GM18951 (cell line): ENCODE results near the gene SNHG17.
"Not testable (repeated sequence)": the region's sequence is repeated elsewhere in the genome, so short reads cannot be mapped to it uniquely, and the experiment has no call there.

Experiments
- POLR2A ChIP-seq: IDR thresholded peaks from 4 replicates; pipeline ENCODE4 v1.6.1; 2011; ENCODE audit warnings: mild to moderate bottlenecking; ENCODE audit not compliant: insufficient read length, insufficient read depth; ENCODE audit errors: extremely low read depth
- in situ Hi-C: fragments of 300-500 bp; cut with MboI; formaldehyde crosslinking; loops from one replicate; pipeline ENCODE4 v1.12.0; 2022; ENCODE audit warnings: low sequenced_read_pairs, mixed read lengths, inconsistent platforms; ENCODE audit not compliant: unreplicated experiment

The SNHG17 gene

DNA sequence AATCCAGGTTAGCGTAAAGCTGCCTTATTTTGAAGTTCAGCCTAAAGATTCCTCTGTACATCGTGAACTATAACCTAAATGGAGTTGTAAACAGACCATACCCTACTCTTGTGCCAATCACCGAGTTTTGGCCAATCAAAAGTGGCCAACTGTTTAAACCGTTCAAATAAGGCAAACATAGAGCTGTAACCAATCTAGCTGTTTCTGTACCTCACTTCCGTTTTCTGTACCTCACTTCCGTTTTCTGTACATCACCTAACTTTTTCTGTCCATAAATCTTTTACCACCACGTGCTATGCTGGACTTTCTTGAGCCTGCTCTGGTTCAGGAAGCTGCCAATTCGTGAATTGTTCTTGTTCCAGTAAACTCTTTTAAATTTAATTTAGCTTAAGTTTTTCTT, 49.1 kb downstream of the SNHG17 start:
- no peak for TF ChIP-seq POLR2A
- in situ Hi-C loops: no loop called here

DNA sequence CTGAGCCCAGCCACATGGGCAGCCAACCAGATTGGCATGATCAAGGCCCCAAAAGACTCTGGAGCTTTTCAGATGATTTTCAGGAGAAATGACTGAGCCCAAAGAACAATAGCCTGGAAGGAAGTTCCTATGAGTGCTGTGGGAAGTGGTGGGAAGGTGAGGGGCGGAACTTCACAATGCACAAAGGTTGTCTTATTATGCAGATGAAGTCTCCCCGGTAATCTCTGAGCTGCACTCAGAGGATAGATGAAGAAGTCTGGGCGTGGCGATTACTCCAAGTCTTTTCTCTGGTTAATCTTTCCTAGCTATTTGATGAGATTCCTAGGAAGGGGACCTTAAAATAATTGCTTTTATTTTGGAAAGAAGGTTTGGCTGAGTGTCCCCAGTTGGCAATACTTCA, 52.0 kb downstream of the SNHG17 start:
- no peak for TF ChIP-seq POLR2A
- in situ Hi-C loops: no loop called here

DNA sequence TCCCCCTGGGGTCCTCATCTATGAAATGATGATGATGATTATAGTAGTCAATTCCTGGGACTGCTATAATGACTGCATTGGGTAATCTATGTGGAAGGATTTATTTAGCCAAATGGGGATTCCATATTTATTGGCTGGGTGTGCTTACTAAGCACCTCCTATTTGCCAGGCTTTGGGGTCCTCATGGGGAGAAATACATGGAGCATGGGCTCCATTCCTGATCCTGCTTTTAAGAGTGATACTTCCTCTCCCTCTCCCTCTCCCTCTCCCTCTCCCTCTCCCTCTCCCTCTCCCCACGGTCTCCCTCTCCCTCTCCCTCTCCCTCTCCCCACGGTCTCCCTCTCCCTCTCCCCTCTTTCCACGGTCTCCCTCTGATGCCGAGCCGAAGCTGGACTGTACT, 57.3 kb downstream of the SNHG17 start:
- in situ Hi-C loops: not testable (repeated sequence)

DNA sequence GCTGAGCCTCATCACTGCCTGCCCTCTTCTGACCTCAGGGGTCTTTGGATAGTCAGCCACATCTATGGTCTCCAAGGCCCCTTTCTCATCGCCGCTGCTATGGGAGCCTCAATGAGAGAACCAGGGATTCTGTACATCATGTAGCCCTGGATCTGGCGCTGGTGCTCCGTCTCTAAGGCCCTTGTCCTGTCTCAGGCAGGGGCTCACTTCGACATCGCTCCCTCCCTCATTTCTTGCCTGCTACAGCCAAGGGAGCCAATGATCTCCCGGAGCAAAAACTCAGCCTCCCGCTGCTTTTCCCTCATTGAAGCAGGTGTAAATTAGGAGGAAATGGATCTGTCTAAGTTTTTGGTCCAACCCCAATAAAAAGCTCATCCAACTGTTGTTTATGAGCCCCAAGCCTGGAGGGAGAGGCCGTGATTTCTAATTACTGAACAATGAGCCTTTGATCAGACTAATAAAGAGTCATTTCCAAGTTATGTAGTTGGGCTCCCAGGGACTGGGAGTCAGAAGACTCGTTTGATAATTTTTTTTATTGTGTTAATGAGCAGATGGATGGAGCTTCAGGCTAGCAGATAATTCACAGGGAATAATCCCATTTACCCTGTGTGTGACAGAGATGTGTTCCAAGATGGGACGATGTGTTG, 58.0 kb downstream of the SNHG17 start:
- TF ChIP-seq POLR2A: no peak
- in situ Hi-C loops: no loop called here

DNA sequence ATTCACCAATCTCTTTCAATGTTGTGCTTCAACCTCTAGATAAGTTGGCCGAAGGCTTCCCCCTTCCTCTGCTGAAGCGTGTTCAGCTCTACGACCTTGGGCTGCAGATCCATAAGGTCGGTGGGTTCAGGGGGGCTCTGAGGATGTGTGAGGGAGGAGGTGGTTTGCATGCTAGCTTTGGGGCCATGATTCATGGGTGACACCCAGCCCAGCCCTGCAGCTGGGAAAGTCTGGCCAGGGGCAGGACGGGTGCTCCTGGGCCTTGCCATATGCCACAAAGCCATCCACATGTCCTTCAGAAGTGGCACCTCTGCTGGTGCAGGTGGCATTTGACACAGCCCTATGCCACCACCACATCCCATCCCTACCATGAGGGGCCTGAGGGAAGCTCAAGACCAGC, 61.2 kb downstream of the SNHG17 start:
- in situ Hi-C loops: no loop called here
- no peak for TF ChIP-seq POLR2A

DNA sequence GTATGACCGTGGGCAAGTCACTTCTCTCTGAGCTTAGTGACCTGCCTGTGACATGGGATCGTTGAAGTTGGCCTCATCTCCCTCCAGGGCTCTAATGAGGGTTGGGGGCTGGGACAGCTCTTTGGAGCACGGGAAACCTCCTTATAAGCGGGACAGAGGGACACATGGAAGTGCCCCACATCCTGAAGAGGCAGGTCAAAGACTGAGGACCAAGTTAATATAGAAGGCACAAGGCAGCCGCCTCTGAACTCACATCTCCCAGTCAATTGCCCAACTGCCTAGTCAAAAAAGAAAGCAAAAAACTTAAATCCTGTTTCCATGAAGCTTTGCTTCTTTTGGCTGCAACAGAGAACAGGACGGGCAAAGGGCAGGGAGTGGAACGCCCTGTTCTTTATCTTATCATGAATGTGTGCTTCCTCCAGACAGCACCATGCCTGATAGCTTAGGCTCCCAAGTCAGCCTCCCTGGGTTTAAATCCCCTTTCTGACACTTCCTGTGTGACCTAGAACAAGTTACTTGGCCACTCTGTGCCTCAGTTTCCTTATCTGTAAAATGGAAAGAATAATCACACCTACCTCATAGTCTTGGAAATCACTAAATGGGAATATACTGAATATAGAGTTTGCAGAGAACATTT, 61.8 kb downstream of the SNHG17 start:
- TF ChIP-seq POLR2A: no peak
- in situ Hi-C loops: no loop called here

DNA sequence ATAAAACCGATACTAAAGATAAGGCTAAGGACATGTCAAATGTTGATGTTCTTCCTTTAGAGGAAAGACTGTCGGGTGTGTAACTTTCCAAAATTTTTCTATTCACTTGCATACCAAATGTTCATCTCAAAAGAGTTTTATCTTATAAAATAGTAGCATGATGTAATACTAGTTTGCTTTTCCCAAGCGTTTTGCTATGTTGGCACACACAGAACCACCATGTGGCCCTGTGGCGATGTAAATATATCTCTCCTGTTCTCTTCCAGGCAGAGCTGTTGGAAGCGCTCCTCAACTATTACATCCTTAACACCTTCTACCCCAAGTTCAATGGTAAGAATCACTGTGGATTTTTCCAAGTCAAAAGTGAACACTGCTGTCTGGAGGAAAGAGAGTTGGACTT, 62.3 kb downstream of the SNHG17 start:
- in situ Hi-C loops: no loop called here
- TF ChIP-seq POLR2A: no peak
